ENCODE measurements around the gene LENG8.
A peak's percentile ranks its signal among the peaks of the same experiment; 100 is the strongest.
"Not testable (repeated sequence)": the region's sequence is repeated elsewhere in the genome, so short reads cannot be mapped to it uniquely, and the experiment has no call there.

The LENG8 gene

GRCh38 chr19:54459282-54460229, 10.6 kb downstream of the LENG8 start:
- no peak for DNase-seq (ENCODE audit: insufficient read length, low spot score)
- FAIRE-seq = no peak

- FAIRE-seq (no peak), DNase-seq (ENCODE audit: insufficient read length, low spot score) (no peak)
These were observed 11.4 kb downstream of the LENG8 start for GRCh38 chr19:54460230-54461005.

GRCh38 chr19:54461210-54461609, 12.2 kb downstream of the LENG8 start:
- DNase-seq (ENCODE audit: insufficient read length, low spot score) = no peak
- FAIRE-seq = no peak

- peak; percentile 11 for FAIRE-seq
These were observed 12.6 kb downstream of the LENG8 start for GRCh38 chr19:54461613-54462012.

GRCh38 chr19:54462047-54462654, 13.2 kb downstream of the LENG8 start:
- no peak for DNase-seq (ENCODE audit: insufficient read length, low spot score)
- FAIRE-seq = no peak

More at GRCh38 chr19:54461613-54462012, 12.6 kb downstream of the LENG8 start:
- no peak for DNase-seq (ENCODE audit: insufficient read length, low spot score)

- peak; percentile 86 for FAIRE-seq
These were observed 13.9 kb downstream of the LENG8 start for GRCh38 chr19:54462655-54463530.

GRCh38 chr19:54463531-54464043, 14.6 kb downstream of the LENG8 start, which contains the start of gene LENG9:
Gene LENG9 (minus strand): TSS chr19:54463778. CDS start chr19:54463526, 252 bp downstream.
- DNase-seq (ENCODE audit: insufficient read length, low spot score) = peak; percentile 88
- no peak for FAIRE-seq

More at GRCh38 chr19:54462655-54463530, 13.9 kb downstream of the LENG8 start:
- DNase-seq (ENCODE audit: insufficient read length, low spot score) = no peak

- FAIRE-seq = peak; percentile 99
- DNase-seq (ENCODE audit: insufficient read length, low spot score) = peak; percentile 77
These were observed 15.1 kb downstream of the LENG8 start for GRCh38 chr19:54464044-54464629.

- FAIRE-seq = no peak
- DNase-seq (ENCODE audit: insufficient read length, low spot score) = peak; percentile 98
These were observed 15.8 kb downstream of the LENG8 start for GRCh38 chr19:54464630-54465425.

GRCh38 chr19:54465426-54466109, 16.6 kb downstream of the LENG8 start:
- DNase-seq (ENCODE audit: insufficient read length, low spot score) (no peak), FAIRE-seq (no peak)

GRCh38 chr19:54466110-54466480, 17.1 kb downstream of the LENG8 start:
- not testable (repeated sequence) for FAIRE-seq; DNase-seq (ENCODE audit: insufficient read length, low spot score)

- DNase-seq (ENCODE audit: insufficient read length, low spot score) (no peak), FAIRE-seq (no peak)
These were observed 20.5 kb downstream of the LENG8 start for GRCh38 chr19:54469496-54469934.

- FAIRE-seq (no peak), DNase-seq (ENCODE audit: insufficient read length, low spot score) (no peak)
These were observed 21.4 kb downstream of the LENG8 start for GRCh38 chr19:54470276-54470887.

GRCh38 chr19:54470991-54471782, 22.2 kb downstream of the LENG8 start:
- no peak for DNase-seq (ENCODE audit: insufficient read length, low spot score)
- no peak for FAIRE-seq

- no peak for FAIRE-seq
- no peak for DNase-seq (ENCODE audit: insufficient read length, low spot score)
These were observed 24.3 kb downstream of the LENG8 start, which contains the start of gene CDC42EP5 for GRCh38 chr19:54473071-54473891. Gene CDC42EP5 (minus strand): TSS chr19:54473296. CDS start chr19:54465547, 7,749 bp downstream.

GRCh38 chr19:54473892-54474372, 24.9 kb downstream of the LENG8 start:
- DNase-seq (ENCODE audit: insufficient read length, low spot score) (no peak), FAIRE-seq (no peak)

All from GM19239 (cell line).